GM23338 (cell line): ENCODE results near the gene GRIK5. TPM values are rescaled to one million over a fixed set of nuclear protein-coding genes. Genes with fewer than 3 reads are reported as not detected.

ENCODE experiments used
- ATAC-seq: fragments of 200-7000 bp; cut with Tn5 transposase; 3 replicates; pipeline ENCODE4 v1.9.1; 2020
- DNase-seq: peaks from one replicate; pipeline ENCODE4 v3.0.0-alpha.2; 2015; ENCODE audit warnings: low spot score
- H2AFZ ChIP-seq: fragments of 200-600 bp; sonication (generic); 2 replicates; pipeline ENCODE4 v1.8.0; 2016; ENCODE audit warnings: antibody characterized with exemption, mild to moderate bottlenecking, moderate library complexity
- H3F3A ChIP-seq: fragments of 200-600 bp; sonication (generic); replicated peaks from 2 replicates; pipeline ENCODE4 v1.8.0; 2017; ENCODE audit warnings: antibody characterized with exemption, mixed run types, low read depth
- H3K27ac ChIP-seq: fragments of 200-600 bp; sonication (generic); 2 replicates; pipeline ENCODE4 v1.6.1; 2016; ENCODE audit warnings: low read depth
- H3K27me3 ChIP-seq: fragments of 200-600 bp; sonication (generic); 2 replicates; pipeline ENCODE4 v1.8.0; 2016; ENCODE audit warnings: mild to moderate bottlenecking, mixed run types, moderate library complexity; ENCODE audit not compliant: insufficient read depth
- H3K36me3 ChIP-seq: fragments of 200-600 bp; sonication (generic); 2 replicates; pipeline ENCODE4 v1.8.0; 2016; ENCODE audit warnings: mild to moderate bottlenecking; ENCODE audit not compliant: insufficient read depth
- H3K4me1 ChIP-seq: fragments of 200-600 bp; sonication (generic); 2 replicates; pipeline ENCODE4 v1.8.0; 2016; ENCODE audit warnings: mild to moderate bottlenecking, moderate library complexity; ENCODE audit not compliant: insufficient read depth
- H3K4me2 ChIP-seq: fragments of 200-600 bp; sonication (generic); 2 replicates; pipeline ENCODE4 v1.7.1; 2017; ENCODE audit warnings: mixed run types
- H3K4me3 ChIP-seq: fragments of 200-600 bp; sonication (generic); 2 replicates; pipeline ENCODE4 v1.6.1; 2016; ENCODE audit warnings: mixed run types
- H3K79me2 ChIP-seq: fragments of 200-600 bp; sonication (generic); replicated peaks from 2 replicates; pipeline ENCODE4 v1.8.0; 2017; ENCODE audit warnings: mild to moderate bottlenecking; ENCODE audit not compliant: insufficient read depth
- H3K9me2 ChIP-seq: fragments of 200-600 bp; sonication (generic); 2 replicates; pipeline ENCODE4 v1.8.0; 2017; ENCODE audit not compliant: insufficient read depth
- H4K20me1 ChIP-seq: fragments of 200-600 bp; sonication (generic); replicated peaks from 2 replicates; pipeline ENCODE4 v1.8.0; 2017; ENCODE audit warnings: mild to moderate bottlenecking; ENCODE audit not compliant: insufficient read depth
- H3K27ac Mint-ChIP-seq: 2 replicates; pipeline ENCODE4 v1.8.0; 2020; ENCODE audit warnings: inconsistent platforms, mild to moderate bottlenecking, moderate library complexity, mixed read lengths
- H3K27me3 Mint-ChIP-seq: 3 replicates; pipeline ENCODE4 v1.8.0; 2022; ENCODE audit warnings: low read depth, mild to moderate bottlenecking, moderate library complexity, mixed read lengths, inconsistent platforms; ENCODE audit not compliant: insufficient read depth, poor library complexity
- H3K36me3 Mint-ChIP-seq: 3 replicates; pipeline ENCODE4 v1.8.0; 2021; ENCODE audit warnings: low read depth, mild to moderate bottlenecking, inconsistent platforms, moderate library complexity, mixed read lengths
- H3K4me1 Mint-ChIP-seq: 3 replicates; pipeline ENCODE4 v1.8.0; 2020; ENCODE audit warnings: mild to moderate bottlenecking, inconsistent platforms, mixed read lengths
- H3K4me3 Mint-ChIP-seq: 3 replicates; pipeline ENCODE4 v1.8.0; 2021; ENCODE audit warnings: moderate library complexity, mild to moderate bottlenecking, inconsistent platforms, mixed read lengths
- H3K9me3 Mint-ChIP-seq: 3 replicates; pipeline ENCODE4 v1.8.0; 2020; ENCODE audit warnings: moderate library complexity, mild to moderate bottlenecking, inconsistent platforms, mixed read lengths
- CREB1 ChIP-seq: fragments of 250-450 bp; sonication (Bioruptor Pico); IDR thresholded peaks from 2 replicates; pipeline ENCODE4 v1.5.0; 2020; ENCODE audit warnings: low read depth, mild to moderate bottlenecking, moderate library complexity
- CTCF ChIP-seq, 2 experiments: fragments of 200-600 bp in 1 of 2; sonication (generic) in 1 of 2; conservative IDR thresholded peaks; 2 replicates each; pipeline versions ENCODE4 v1.5.1 to v1.6.1; 2016 to 2017; ENCODE audit warnings: antibody characterized with exemption in 2 of 2, low read depth in 2 of 2, mild to moderate bottlenecking in 2 of 2, moderate library complexity in 1 of 2
- ETS1 ChIP-seq: IDR thresholded peaks from 2 replicates; pipeline ENCODE4 v1.6.1; 2016; ENCODE audit warnings: antibody characterized with exemption
- EZH2 ChIP-seq: fragments of 200-600 bp; sonication (generic); IDR thresholded peaks from one replicate; pipeline ENCODE4 v1.8.0; 2017; ENCODE audit warnings: antibody characterized with exemption, mild to moderate bottlenecking, low read depth; ENCODE audit not compliant: unreplicated experiment
- EZH2phosphoT487 ChIP-seq: fragments of 200-600 bp; sonication (generic); IDR thresholded peaks from one replicate; pipeline ENCODE4 v1.8.1; 2018; ENCODE audit warnings: antibody characterized with exemption; ENCODE audit not compliant: unreplicated experiment
- JUNB ChIP-seq: IDR thresholded peaks from one replicate; pipeline ENCODE4 v1.6.1; 2016; ENCODE audit warnings: antibody characterized with exemption; ENCODE audit not compliant: unreplicated experiment
- NANOG ChIP-seq: IDR thresholded peaks from 2 replicates; pipeline ENCODE4 v1.6.1; 2016; ENCODE audit warnings: antibody characterized with exemption, borderline replicate concordance
- POLR2AphosphoS5 ChIP-seq: IDR thresholded peaks from 2 replicates; pipeline ENCODE4 v1.6.1; 2016; ENCODE audit warnings: antibody characterized with exemption, low read depth
- REST ChIP-seq: IDR thresholded peaks from one replicate; pipeline ENCODE4 v1.6.1; 2018; ENCODE audit warnings: antibody characterized with exemption; ENCODE audit not compliant: unreplicated experiment
- STAT1 ChIP-seq: IDR thresholded peaks from one replicate; pipeline ENCODE4 v1.6.1; 2016; ENCODE audit warnings: antibody characterized with exemption; ENCODE audit not compliant: unreplicated experiment
- ZNF114 ChIP-seq: fragments of 250-450 bp; sonication (Bioruptor Pico); IDR thresholded peaks from 2 replicates; pipeline ENCODE4 v1.5.0; 2020; ENCODE audit warnings: mild to moderate bottlenecking, moderate library complexity
- ZNF331 ChIP-seq: fragments of 250-450 bp; sonication (Bioruptor Pico); IDR thresholded peaks from 2 replicates; pipeline ENCODE4 v1.5.0; 2020; ENCODE audit warnings: low read depth, mild to moderate bottlenecking, moderate library complexity
- ZNF462 ChIP-seq: fragments of 250-450 bp; sonication (Bioruptor Pico); IDR thresholded peaks from 2 replicates; pipeline ENCODE4 v1.5.0; 2020; ENCODE audit warnings: mild to moderate bottlenecking, moderate library complexity
- polyA plus RNA-seq: library from polyadenylated mRNA; unstranded; fragments of >200 nt; fragmentation: Nextera tagmentation; extraction: Ambion mirVana; gene quantifications from 2 replicates; pipeline ENCODE4 v1.2.1, GENCODE V29; 2016
- total RNA-seq: library from RNA; depleted of rRNA; stranded (reverse); fragments of >200 nt; shearing (Covaris generic); gene quantifications from 2 replicates; pipeline ENCODE4 v1.2.3, GENCODE V29; 2014

GRIK5 gene
- total and polyA plus RNA-seq, 2 experiments from 2014 or later = 5.1 to 42.5 TPM

GRCh38 chr19:42099336-42099925 is 29.4 kb upstream of the GRIK5 start:
- peak overlapping the region; percentile 38; the same call in 1 of the 2 replicates for H3K27ac Mint-ChIP-seq

More at GRCh38 chr19:42099336-42099925, 29.4 kb upstream of the GRIK5 start:
- H3K4me3 Mint-ChIP-seq = no peak overlapping the region; the same call in 2 of the 3 replicates
- peaks cover 8% of the 10 kb centered on the region; the same call in 1 of the 2 replicates for H3K4me1 ChIP-seq
- H3K4me1 Mint-ChIP-seq = peaks cover 15% of the 10 kb centered on the region
- ATAC-seq (peak; percentile 4; the same call in 1 of the 3 replicates), DNase-seq (no peak)
- no peaks in the 10 kb centered on the region for H3K9me2 ChIP-seq
- H3K36me3 ChIP-seq = no peaks in the 10 kb centered on the region
- H3K27me3 ChIP-seq = no peaks in the 10 kb centered on the region
- no peaks in the 10 kb centered on the region for H3K9me3 Mint-ChIP-seq
- H3K4me3 ChIP-seq = no peak overlapping the region
- H2AFZ ChIP-seq = peak overlapping the region; percentile 63; the same call in 1 of the 2 replicates
- H3K36me3 Mint-ChIP-seq = no peaks in the 10 kb centered on the region
- no peaks in the 10 kb centered on the region for H4K20me1 ChIP-seq
- H3K79me2 ChIP-seq = no peaks in the 10 kb centered on the region
- peak overlapping the region; percentile 57 for H3K4me2 ChIP-seq
- H3K27ac ChIP-seq = no peak overlapping the region
- no peak for TF ChIP-seq ZNF331 (CRISPR knock-in tag)
- TF ChIP-seq EZH2 = no peak
- no peak for TF ChIP-seq ZNF114 (CRISPR knock-in tag)
- TF ChIP-seq ETS1 = no peak
- no peak for TF ChIP-seq JUNB
- TF ChIP-seq POLR2AphosphoS5 = no peak
- no peak for TF ChIP-seq EZH2phosphoT487
- no peak for TF ChIP-seq CTCF (conservative IDR thresholded peaks at IDR 0.05; ENCODE audit: low read depth in 2 of 2)
- TF ChIP-seq REST = no peak
- TF ChIP-seq NANOG = no peak
- no peak for TF ChIP-seq CREB1 (CRISPR knock-in tag)
- TF ChIP-seq STAT1 = no peak
- TF ChIP-seq ZNF462 (CRISPR knock-in tag) = no peak
- peaks cover 4% of the 10 kb centered on the region for H3K27me3 Mint-ChIP-seq
- H3F3A ChIP-seq = 0 out of 2 replicates have a peak, but pooled peaks cover 9% of the 10 kb centered on the region
